H1 (cell line): ENCODE data around the gene CA14. TPM values are rescaled to one million over a fixed set of nuclear protein-coding genes. Genes with fewer than 3 reads are reported as not detected.

ENCODE experiments used
- CTCF ChIA-PET: fragments of 300-600 bp; sonication (Branson Sonifier 250); formaldehyde crosslinking; loops from one replicate; lab custom pipeline; 2021; ENCODE audit not compliant: partially characterized antibody; lab: Charles Lee
- POLR2A ChIA-PET: fragments of 300-600 bp; sonication (Branson Sonifier 250); formaldehyde crosslinking; loops from one replicate; lab custom pipeline; 2021; ENCODE audit warnings: inconsistent platforms; ENCODE audit not compliant: partially characterized antibody; lab: Charles Lee
- DNase-seq, 2 experiments: peaks; one replicate each; pipeline versions ENCODE4 v3.0.0 to v3.0.0-alpha.2; 2010 to 2022; ENCODE audit warnings: low spot score in 2 of 2, low read depth in 1 of 2, mixed read lengths in 1 of 2
- FAIRE-seq: peaks from 2 replicates; lab custom pipeline; 2011; peaks lifted over from hg19 to GRCh38; lab: Jason Lieb, UNC
- H2AFZ ChIP-seq: 2 replicates; pipeline ENCODE4 v1.8.1; 2012; ENCODE audit warnings: low read length, inconsistent platforms
- H2AK5ac ChIP-seq: 2 replicates; pipeline ENCODE4 v1.6.1; 2013; ENCODE audit warnings: low read depth, low read length
- H2BK120ac ChIP-seq: replicated peaks from 2 replicates; pipeline ENCODE3; 2013; ENCODE audit warnings: low read depth, low read length, inconsistent platforms
- H2BK12ac ChIP-seq: 2 replicates; pipeline ENCODE4 v1.6.1; 2013; ENCODE audit warnings: low read depth, low read length
- H2BK15ac ChIP-seq: 2 replicates; pipeline ENCODE4 v1.6.1; 2013; ENCODE audit warnings: low read length
- H2BK20ac ChIP-seq: 2 replicates; pipeline ENCODE4 v1.6.1; 2013; ENCODE audit warnings: low read length
- H2BK5ac ChIP-seq: 2 replicates; pipeline ENCODE4 v1.6.1; 2013; ENCODE audit warnings: low read depth, low read length
- H3K14ac ChIP-seq: 2 replicates; pipeline ENCODE4 v1.6.1; 2013; ENCODE audit warnings: inconsistent platforms; ENCODE audit not compliant: insufficient read length
- H3K18ac ChIP-seq: 2 replicates; pipeline ENCODE4 v1.6.1; 2013; ENCODE audit warnings: low read length; ENCODE audit errors: extremely low read depth
- H3K23ac ChIP-seq: 2 replicates; pipeline ENCODE4 v1.6.1; 2013; ENCODE audit warnings: inconsistent platforms; ENCODE audit not compliant: insufficient read length
- H3K23me2 ChIP-seq: 2 replicates; pipeline ENCODE4 v1.6.1; 2013; ENCODE audit warnings: low read depth, low read length
- H3K27ac ChIP-seq: 2 replicates; pipeline ENCODE4 v1.6.1; 2011; ENCODE audit warnings: low read depth, low read length, inconsistent platforms
- H3K27me3 ChIP-seq, 4 experiments: replicated peaks in 1 of 4; 1 replicate in 1 of 4; 2 replicates in 3 of 4; pipeline versions ENCODE4 v1.6.1 to v1.8.1; 2011 to 2013; ENCODE audit warnings: low read length in 3 of 4, mild to moderate bottlenecking in 3 of 4, inconsistent platforms in 2 of 4, mixed read lengths in 2 of 4, moderate library complexity in 1 of 4; ENCODE audit not compliant: control insufficient read depth in 3 of 4, insufficient read depth in 3 of 4; ENCODE audit errors: extremely low read depth in 1 of 4
- H3K36me3 ChIP-seq, 4 experiments: 2 replicates each; pipeline versions ENCODE4 v1.6.1 to v1.8.1; 2011 to 2013; ENCODE audit warnings: mild to moderate bottlenecking in 4 of 4, low read length in 3 of 4, moderate library complexity in 2 of 4, control low read depth in 1 of 4, inconsistent platforms in 1 of 4; ENCODE audit not compliant: insufficient read depth in 4 of 4, control insufficient read depth in 2 of 4
- H3K4ac ChIP-seq: replicated peaks from 2 replicates; pipeline ENCODE3; 2013; ENCODE audit warnings: low read length, low read depth, mixed read lengths, inconsistent platforms; ENCODE audit not compliant: insufficient read length
- H3K4me1 ChIP-seq, 4 experiments: replicated peaks in 1 of 4; 1 replicate in 1 of 4; 2 replicates in 3 of 4; pipeline versions ENCODE4 v1.6.1 to v1.8.1; 2011 to 2013; ENCODE audit warnings: low read length in 3 of 4, inconsistent platforms in 2 of 4, mixed read lengths in 1 of 4; ENCODE audit not compliant: insufficient read depth in 4 of 4, control insufficient read depth in 3 of 4
- H3K4me2 ChIP-seq, 2 experiments: 2 replicates each; pipeline versions ENCODE4 v1.6.1 to v1.8.1; 2011 to 2013; ENCODE audit warnings: low read depth in 2 of 2, low read length in 2 of 2, control low read depth in 1 of 2, inconsistent platforms in 1 of 2, mild to moderate bottlenecking in 1 of 2; ENCODE audit not compliant: insufficient read depth in 1 of 2
- H3K4me3 ChIP-seq, 4 experiments: fragments of 200-600, 300-600 bp in 1 of 4; sonication (generic), shearing (Covaris generic), sonication (Bioruptor Twin) in 1 of 4; 2 replicates each; pipeline versions ENCODE4 v1.5.1 to v1.8.1; 2011 to 2016; ENCODE audit warnings: low read length in 4 of 4, low read depth in 3 of 4, control low read depth in 2 of 4, inconsistent platforms in 2 of 4, mild to moderate bottlenecking in 2 of 4, mixed read lengths in 1 of 4, moderate library complexity in 1 of 4; ENCODE audit not compliant: insufficient read depth in 2 of 4; ENCODE audit errors: extremely low read depth in 1 of 4
- H3K56ac ChIP-seq: replicated peaks from 2 replicates; pipeline ENCODE3; 2013; ENCODE audit warnings: low read depth, mild to moderate bottlenecking, mixed read lengths, low read length, inconsistent platforms; ENCODE audit not compliant: insufficient read length
- H3K79me1 ChIP-seq: 2 replicates; pipeline ENCODE4 v1.6.1; 2013; ENCODE audit warnings: low read depth, low read length, control low read depth
- H3K79me2 ChIP-seq, 2 experiments: 2 replicates each; pipeline versions ENCODE4 v1.6.1 to v1.8.1; 2012 to 2013; ENCODE audit warnings: low read length in 2 of 2, mild to moderate bottlenecking in 2 of 2, inconsistent platforms in 1 of 2; ENCODE audit not compliant: insufficient read depth in 2 of 2, control insufficient read depth in 1 of 2
- H3K9ac ChIP-seq, 4 experiments: replicated peaks in 1 of 4; 1 replicate in 1 of 4; 2 replicates in 3 of 4; pipeline versions ENCODE4 v1.6.1 to v1.8.1; 2011 to 2013; ENCODE audit warnings: low read depth in 3 of 4, low read length in 3 of 4, control low read depth in 2 of 4, mild to moderate bottlenecking in 2 of 4, moderate library complexity in 2 of 4, inconsistent platforms in 1 of 4; ENCODE audit errors: extremely low read depth in 1 of 4
- H3K9me3 ChIP-seq, 2 experiments: 2 replicates each; pipeline versions ENCODE4 v1.6.1 to v1.8.1; 2012 to 2013; ENCODE audit warnings: mild to moderate bottlenecking in 2 of 2, moderate library complexity in 2 of 2, control low read depth in 1 of 2, inconsistent platforms in 1 of 2, low read depth in 1 of 2, low read length in 1 of 2, mixed read lengths in 1 of 2; ENCODE audit not compliant: insufficient read depth in 2 of 2
- H4K20me1 ChIP-seq, 2 experiments: replicated peaks in 1 of 2; 2 replicates each; pipeline versions ENCODE3 to v1.8.1; 2011 to 2013; ENCODE audit warnings: inconsistent platforms in 2 of 2, low read length in 2 of 2, mild to moderate bottlenecking in 1 of 2; ENCODE audit not compliant: insufficient read depth in 2 of 2, control insufficient read depth in 1 of 2
- H4K5ac ChIP-seq: 2 replicates; pipeline ENCODE4 v1.6.1; 2013; ENCODE audit warnings: low read length, low read depth, mixed read lengths, inconsistent platforms; ENCODE audit not compliant: insufficient read length
- H4K8ac ChIP-seq: 2 replicates; pipeline ENCODE4 v1.8.0; 2013; ENCODE audit warnings: mild to moderate bottlenecking, moderate library complexity, low read length, inconsistent platforms; ENCODE audit not compliant: insufficient read depth; ENCODE audit errors: extremely low read depth
- H4K91ac ChIP-seq: replicated peaks from 2 replicates; pipeline ENCODE3; 2013; ENCODE audit warnings: low read length, mixed read lengths, inconsistent platforms; ENCODE audit not compliant: insufficient read length
- EGR1 ChIP-seq: IDR thresholded peaks from 2 replicates; pipeline ENCODE4 v1.6.1; 2011; ENCODE audit warnings: low read depth, low read length, borderline replicate concordance
- FOSL1 ChIP-seq: IDR thresholded peaks from 2 replicates; pipeline ENCODE4 v1.6.1; 2011; ENCODE audit warnings: mild to moderate bottlenecking, low read depth, low read length, moderate library complexity; ENCODE audit not compliant: insufficient read depth
- KDM5A ChIP-seq: fragments of 200-600 bp; IDR thresholded peaks from 2 replicates; pipeline ENCODE4 v1.7.1; 2012; ENCODE audit warnings: mild to moderate bottlenecking, low read length, inconsistent platforms, mixed read lengths
- POU5F1 ChIP-seq: IDR thresholded peaks from 2 replicates; pipeline ENCODE4 v1.6.1; 2011; ENCODE audit warnings: low read depth, mild to moderate bottlenecking, low read length, moderate library complexity
- RFX5 ChIP-seq: IDR thresholded peaks from 2 replicates; pipeline ENCODE4 v1.6.1; 2011; ENCODE audit warnings: low read depth, low read length, improper control_type of control experiment, borderline replicate concordance
- RXRA ChIP-seq: IDR thresholded peaks from 2 replicates; pipeline ENCODE4 v1.6.1; 2011; ENCODE audit warnings: low read depth, mild to moderate bottlenecking, low read length, moderate library complexity; ENCODE audit not compliant: insufficient read depth
- SUZ12 ChIP-seq: fragments of 200-600 bp; sonication (generic); IDR thresholded peaks from 2 replicates; pipeline ENCODE4 v1.6.1; 2012; ENCODE audit warnings: mild to moderate bottlenecking, inconsistent platforms, low read length, moderate library complexity, mixed read lengths
- YY1 ChIP-seq: IDR thresholded peaks from 2 replicates; pipeline ENCODE4 v1.6.1; 2011; ENCODE audit warnings: low read depth, mild to moderate bottlenecking, low read length
- WGBS, 2 experiments: shearing (Covaris generic) in 1 of 2; methylation state at CpG; one replicate each; pipeline versions ENCODE4 v1.1.6 to v1.1.7; 2013 to 2015; ENCODE audit warnings: low lambda C conversion rate in 2 of 2, mixed read lengths in 2 of 2, inconsistent platforms in 1 of 2, low coverage in 1 of 2, missing lambda C conversion rate in 1 of 2; ENCODE audit not compliant: insufficient replicate concordance in 2 of 2, insufficient coverage in 1 of 2, insufficient read length in 1 of 2; ENCODE audit errors: extremely low coverage in 1 of 2, missing lambda C conversion rate in 1 of 2; 5-methylcytosine and 5-hydroxymethylcytosine counted together
- polyA plus RNA-seq, 7 experiments: library from polyadenylated mRNA; depleted of rRNA in 3 of 7; stranded (reverse) in 5 of 7; unstranded in 2 of 7; fragments of >200 nt in 5 of 7; fragments of 200-250 nt in 2 of 7; gene quantifications; 1 replicate in 5 of 7; 2 replicates in 1 of 7; 4 replicates in 1 of 7; pipeline versions ENCODE4 v1.2.1 to v1.2.3, GENCODE V29; 2011 to 2013; ENCODE audit warnings: missing spikeins in 2 of 7, mixed read lengths in 2 of 7
- total RNA-seq: library from RNA; stranded (reverse); fragmentation: NEBNext Ultra II Directional; extraction: Animal tissue kit (Norgen Biotek cat#: 25700); gene quantifications from 2 replicates; pipeline ENCODE4 v1.2.1, GENCODE V29; 2021
- TF ChIP-seq, protein P1 (sequence below): IDR thresholded peaks from 2 replicates; pipeline ENCODE4 v1.6.1; 2012; ENCODE audit warnings: low read length, inconsistent platforms

CA14 gene
- total and polyA plus RNA-seq, 2 of the 8 experiments (the other 6 are each of a cell fraction or from before 2014, with no cell fraction given) = 52.3 to 105 TPM

DNA sequence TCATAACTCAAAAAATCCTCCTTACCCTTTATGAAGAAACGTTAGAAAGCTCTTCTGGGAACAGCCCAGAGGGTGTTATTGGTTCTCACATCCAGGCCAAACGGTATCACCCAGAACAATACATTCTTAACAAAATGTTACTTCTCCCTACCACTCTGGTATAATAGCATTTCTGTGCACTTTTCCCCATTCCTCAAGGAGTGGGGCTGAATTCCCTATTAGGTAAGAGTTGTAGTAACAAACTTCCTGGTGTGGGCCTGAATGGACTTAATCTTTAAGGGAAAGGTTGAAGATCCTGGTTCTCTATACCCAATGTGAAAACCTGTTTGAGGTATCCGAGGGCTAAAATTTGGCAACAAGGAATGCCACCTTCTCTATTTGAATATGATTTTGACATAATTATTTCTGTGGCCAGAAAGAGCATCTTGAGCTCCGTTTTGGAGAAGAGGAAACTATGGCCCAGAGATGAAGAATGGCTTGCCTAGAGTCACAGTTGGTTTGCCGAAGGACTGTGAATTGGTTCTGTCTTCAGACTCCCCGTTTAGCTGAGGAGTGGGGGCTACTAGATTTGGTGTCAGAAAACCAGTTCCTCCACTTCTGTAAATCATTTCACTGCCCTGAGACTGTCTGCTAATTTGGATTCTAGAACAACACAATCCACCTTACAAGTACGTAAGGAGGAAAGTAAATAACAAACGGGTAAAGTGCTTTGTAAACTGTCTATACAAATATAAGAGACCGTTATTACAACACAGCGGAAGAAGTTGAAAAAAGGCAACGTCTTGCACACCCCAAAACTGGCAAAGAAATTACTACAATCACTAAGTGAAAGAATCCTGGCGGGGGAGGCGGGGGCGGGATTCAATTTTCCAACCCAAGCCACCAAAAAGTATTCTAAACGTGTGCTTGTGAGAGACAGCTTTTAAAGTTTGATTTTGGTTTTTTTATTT, 23.9 kb upstream of the CA14 start:
- ChIA-PET CTCF (interaction anchor here (0.9 to 3.3 kb wide), 3 partner anchors 12 to 299 kb away, joined by 3 to 9 read pairs (median 4); no protein-coding TSS in a partner anchor), POLR2A (interaction anchor here (0.6 to 5.6 kb wide), 14 partner anchors 10 to 993 kb away, joined by 3 to 61 read pairs (median 4); partner anchors contain the start of genes C1orf54, CA14 and RPRD2)
- no peak for FAIRE-seq
- Histone ChIP-seq H3K27ac (no peak overlapping the region), H2BK20ac (no peak overlapping the region), H4K20me1 (peaks cover 0 to 2% of the 10 kb centered on the region in 2 experiments), H3K14ac (no peak overlapping the region), H3K18ac (no peak overlapping the region), H2BK5ac (no peak overlapping the region; the same call in 1 of the 2 replicates), H3K9ac (peak overlapping the region in 1 of 4 experiments; percentile 95; a peak in 3 of 7 replicates), H3K4me2 (peak overlapping the region; percentile 77 to 86), H3K23me2 (peaks cover 10% of the 10 kb centered on the region), H2BK120ac (no peak overlapping the region), H3K79me2 (peaks cover 22 to 60% of the 10 kb centered on the region in 2 experiments), H3K79me1 (no peaks in the 10 kb centered on the region; the same call in 1 of the 2 replicates), H4K8ac (no peak overlapping the region), H4K5ac (no peak overlapping the region), H3K27me3 (no peaks in the 10 kb centered on the region), H3K36me3 (peaks cover 3 to 20% (median 6%) of the 10 kb centered on the region in 4 experiments; a peak in 7 of 8 replicates), H3K23ac (no peak overlapping the region), H3K9me3 (no peaks in the 10 kb centered on the region), H3K4me3 (peak overlapping the region; percentile 84 to 99 (median 98)), H3K4me1 (peaks cover 0 to 6% (median 2%) of the 10 kb centered on the region in 4 experiments; a peak in 5 of 7 replicates), H2AK5ac (no peak overlapping the region), H4K91ac (no peak overlapping the region), H3K4ac (no peak overlapping the region), H3K56ac (no peak overlapping the region), H2BK12ac (no peak overlapping the region), H2BK15ac (no peak overlapping the region), H2AFZ (no peak overlapping the region)
- WGBS, 2 experiments = 54% methylated on average over 15 of the region's 15 CpGs; no CpG with 5 or more reads in 1 of the 2 experiments
- peak in 1 of 2 experiments; percentile 26 for DNase-seq
- TF ChIP-seq POU5F1 = no peak
- TF ChIP-seq, protein P1, sequence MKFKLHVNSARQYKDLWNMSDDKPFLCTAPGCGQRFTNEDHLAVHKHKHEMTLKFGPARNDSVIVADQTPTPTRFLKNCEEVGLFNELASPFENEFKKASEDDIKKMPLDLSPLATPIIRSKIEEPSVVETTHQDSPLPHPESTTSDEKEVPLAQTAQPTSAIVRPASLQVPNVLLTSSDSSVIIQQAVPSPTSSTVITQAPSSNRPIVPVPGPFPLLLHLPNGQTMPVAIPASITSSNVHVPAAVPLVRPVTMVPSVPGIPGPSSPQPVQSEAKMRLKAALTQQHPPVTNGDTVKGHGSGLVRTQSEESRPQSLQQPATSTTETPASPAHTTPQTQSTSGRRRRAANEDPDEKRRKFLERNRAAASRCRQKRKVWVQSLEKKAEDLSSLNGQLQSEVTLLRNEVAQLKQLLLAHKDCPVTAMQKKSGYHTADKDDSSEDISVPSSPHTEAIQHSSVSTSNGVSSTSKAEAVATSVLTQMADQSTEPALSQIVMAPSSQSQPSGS = no peak
- TF ChIP-seq RFX5 = no peak
- no peak for TF ChIP-seq YY1
- no peak for TF ChIP-seq EGR1
- no peak for TF ChIP-seq RXRA
- TF ChIP-seq SUZ12 = no peak
- no peak for TF ChIP-seq FOSL1
- TF ChIP-seq KDM5A = no peak
